GM18520 (cell line): Measurements from ENCODE around the gene ZNF675.
"Not testable (repeated sequence)": the region's sequence is repeated elsewhere in the genome, so short reads cannot be mapped to it uniquely, and the experiment has no call there.

Experiments used
- ATAC-seq: cut with Tn5 transposase; IDR thresholded peaks from one replicate; pipeline ENCODE4 v1.9.1; 2021; ENCODE audit not compliant: unreplicated experiment

ZNF675 gene

GRCh38 chr19:23686621-23687423 is at the start of gene ZNF675:
TSS of gene ZNF675 (minus strand) at chr19:23687212. CDS start at chr19:23687033, 179 bp downstream.
- ATAC-seq, result peak; percentile 85

GRCh38 chr19:23730729-23731465 is 43.9 kb upstream of the ZNF675 start:
- not testable (repeated sequence) for ATAC-seq

GRCh38 chr19:23724161-23724560 is 37.1 kb upstream of the ZNF675 start:
- ATAC-seq, result not testable (repeated sequence)

GRCh38 chr19:23718802-23719201 is 31.8 kb upstream of the ZNF675 start:
- ATAC-seq, result no peak

- ATAC-seq, result no peak
These were observed 29.8 kb upstream of the ZNF675 start for GRCh38 chr19:23716792-23717191.

- ATAC-seq, result no peak
These were observed 22.3 kb upstream of the ZNF675 start for GRCh38 chr19:23709347-23709746.

- ATAC-seq, result no peak
These were observed 19.6 kb upstream of the ZNF675 start for GRCh38 chr19:23706657-23707056.

- no peak for ATAC-seq
These were observed 12.5 kb upstream of the ZNF675 start for GRCh38 chr19:23699521-23699860.

GRCh38 chr19:23698711-23699520 is 11.9 kb upstream of the ZNF675 start:
- no peak for ATAC-seq

GRCh38 chr19:23692937-23693336 is 5.9 kb upstream of the ZNF675 start:
- ATAC-seq, result not testable (repeated sequence)

- ATAC-seq, result no peak
These were observed 13.9 kb downstream of the ZNF675 start for GRCh38 chr19:23673132-23673531.

- not testable (repeated sequence) for ATAC-seq
These were observed 18.4 kb downstream of the ZNF675 start for GRCh38 chr19:23668606-23669005.

- no peak for ATAC-seq
These were observed 21.2 kb downstream of the ZNF675 start for GRCh38 chr19:23665651-23666410.

- not testable (repeated sequence) for ATAC-seq
These were observed 37.2 kb downstream of the ZNF675 start for GRCh38 chr19:23649817-23650216.
